HL-60/S4 (cell line): ENCODE measurements around the gene CTU2.

ENCODE experiments used
- in situ Hi-C: fragments of 300-500 bp; cut with MboI; formaldehyde crosslinking; loops from 2 replicates; pipeline ENCODE4 v1.14.3; 2022; ENCODE audit warnings: low sequenced_read_pairs

CTU2 gene

GRCh38 chr16:88695753-88696152 is 10.6 kb upstream of the CTU2 start:
- in situ Hi-C loops = no loop called here

GRCh38 chr16:88696441-88696840 is 9.9 kb upstream of the CTU2 start:
- in situ Hi-C loops = no loop called here

GRCh38 chr16:88697116-88697830 is 9.0 kb upstream of the CTU2 start:
- in situ Hi-C loops = no loop called here

- in situ Hi-C loops = no loop called here
Measured at GRCh38 chr16:88697831-88698615, 8.3 kb upstream of the CTU2 start.

- in situ Hi-C loops = no loop called here
Measured at GRCh38 chr16:88698646-88699045, 7.7 kb upstream of the CTU2 start.

GRCh38 chr16:88699180-88699579 is 7.1 kb upstream of the CTU2 start:
- in situ Hi-C loops = no loop called here

GRCh38 chr16:88700322-88700635 is 6.0 kb upstream of the CTU2 start:
- in situ Hi-C loops = no loop called here

GRCh38 chr16:88700636-88701482 is 5.4 kb upstream of the CTU2 start:
- in situ Hi-C loops = no loop called here

GRCh38 chr16:88701581-88702370 is 4.5 kb upstream of the CTU2 start:
- in situ Hi-C loops = no loop called here

- in situ Hi-C loops = no loop called here
Measured at GRCh38 chr16:88702371-88703210, 3.7 kb upstream of the CTU2 start.

- in situ Hi-C loops = no loop called here
Measured at GRCh38 chr16:88703486-88704309, 2.6 kb upstream of the CTU2 start.

- in situ Hi-C loops = no loop called here
Measured at GRCh38 chr16:88705076-88705684, 1.1 kb upstream of the CTU2 start.

GRCh38 chr16:88705801-88706228 is 488 bp upstream of the CTU2 start:
- in situ Hi-C loops = no loop called here

- in situ Hi-C loops = no loop called here
Measured at GRCh38 chr16:88706965-88707826, 893 bp downstream of the CTU2 start.

- in situ Hi-C loops = no loop called here
Measured at GRCh38 chr16:88710556-88710955, 4.3 kb downstream of the CTU2 start.

- in situ Hi-C loops = no loop called here
Measured at GRCh38 chr16:88711750-88712340, 5.5 kb downstream of the CTU2 start.

GRCh38 chr16:88712362-88712979 is 6.2 kb downstream of the CTU2 start:
- in situ Hi-C loops = no loop called here
